Sigmoid colon (tissue), 7 donors: ENCODE data around the gene ZBTB7C. TPM values are rescaled to one million over a fixed set of nuclear protein-coding genes. Genes with fewer than 3 reads are reported as not detected.

Experiments used
- DNase-seq: peaks from one replicate; pipeline ENCODE4 v3.0.0-alpha.2; 2019
- H3K27ac ChIP-seq, 4 donors: fragments of 200-600 bp; sonication (generic); one replicate each; pipeline ENCODE4 v1.5.1; 2016 to 2019; ENCODE audit warnings: mild to moderate bottlenecking in 1 of 4
- H3K27me3 ChIP-seq, 3 donors: fragments of 200-600 bp; sonication (generic); one replicate each; pipeline ENCODE4 v1.5.1; 2019; ENCODE audit warnings: mild to moderate bottlenecking in 1 of 3
- H3K36me3 ChIP-seq, 4 donors: fragments of 200-600 bp; sonication (generic); one replicate each; pipeline ENCODE4 v1.5.1; 2016 to 2019
- H3K4me1 ChIP-seq, 4 donors: fragments of 200-600 bp; sonication (generic); one replicate each; pipeline ENCODE4 v1.5.1; 2017 to 2019
- H3K4me3 ChIP-seq, 4 donors: fragments of 200-600 bp; sonication (generic); one replicate each; pipeline ENCODE4 v1.5.1; 2017 to 2019; ENCODE audit warnings: mild to moderate bottlenecking in 2 of 4, moderate library complexity in 1 of 4
- H3K9me3 ChIP-seq, 4 donors: fragments of 200-600 bp in 3 of 4; sonication (generic) in 3 of 4; one replicate each; pipeline versions ENCODE4 v1.5.1 to v1.6.1; 2013 to 2019
- CTCF ChIP-seq, 4 experiments: fragments of 450-650 bp in 3 of 4; fragments of 200-600 bp in 1 of 4; IDR thresholded peaks; one replicate each; pipeline ENCODE4 v1.5.1; 2016 to 2019; ENCODE audit warnings: antibody characterized with exemption in 4 of 4, mild to moderate bottlenecking in 3 of 4, moderate library complexity in 2 of 4
- EP300 ChIP-seq, 4 donors: sonication (generic); formaldehyde crosslinking; IDR thresholded peaks; one replicate each; pipeline ENCODE4 v1.6.1; 2017; ENCODE audit warnings: antibody characterized with exemption in 4 of 4
- POLR2A ChIP-seq, 2 donors: fragments of 450-650 bp; IDR thresholded peaks; one replicate each; pipeline ENCODE4 v1.6.1; 2016; ENCODE audit warnings: antibody characterized with exemption in 2 of 2, mild to moderate bottlenecking in 2 of 2, moderate library complexity in 2 of 2
- POLR2AphosphoS5 ChIP-seq, 4 donors: sonication (generic); formaldehyde crosslinking; IDR thresholded peaks; one replicate each; pipeline ENCODE4 v1.6.1; 2017; ENCODE audit warnings: antibody characterized with exemption in 4 of 4
- WGBS, 2 donors: extraction: QIAGEN DNeasy Blood & Tissue Kit; methylation state at CpG; one replicate each; pipeline ENCODE4 v1.1.7; 2013; 5-methylcytosine and 5-hydroxymethylcytosine counted together
- intact Hi-C: fragments of 100-400 bp; cut with DNase I; formaldehyde crosslinking; loops from one replicate; pipeline ENCODE4 v1.15.1; 2023
- polyA plus RNA-seq, 3 donors: library from polyadenylated mRNA; stranded (reverse); fragments of 200-250 nt; gene quantifications; one replicate each; pipeline ENCODE4 v1.2.3, GENCODE V29; 2013
- total RNA-seq, 4 donors: library from RNA; depleted of rRNA; stranded (reverse); fragments of >200 nt; gene quantifications; one replicate each; pipeline ENCODE4 v1.1.0, GENCODE V29; 2016
- donor health status: healthy with polysubstance abuse.
- donor health status: Bipolar disorder and iron deficiency.
- donor health status: healthy.

The ZBTB7C gene
- total and polyA plus RNA-seq, 7 donors = 0.41 to 18.6 (median 1.7) TPM

DNA sequence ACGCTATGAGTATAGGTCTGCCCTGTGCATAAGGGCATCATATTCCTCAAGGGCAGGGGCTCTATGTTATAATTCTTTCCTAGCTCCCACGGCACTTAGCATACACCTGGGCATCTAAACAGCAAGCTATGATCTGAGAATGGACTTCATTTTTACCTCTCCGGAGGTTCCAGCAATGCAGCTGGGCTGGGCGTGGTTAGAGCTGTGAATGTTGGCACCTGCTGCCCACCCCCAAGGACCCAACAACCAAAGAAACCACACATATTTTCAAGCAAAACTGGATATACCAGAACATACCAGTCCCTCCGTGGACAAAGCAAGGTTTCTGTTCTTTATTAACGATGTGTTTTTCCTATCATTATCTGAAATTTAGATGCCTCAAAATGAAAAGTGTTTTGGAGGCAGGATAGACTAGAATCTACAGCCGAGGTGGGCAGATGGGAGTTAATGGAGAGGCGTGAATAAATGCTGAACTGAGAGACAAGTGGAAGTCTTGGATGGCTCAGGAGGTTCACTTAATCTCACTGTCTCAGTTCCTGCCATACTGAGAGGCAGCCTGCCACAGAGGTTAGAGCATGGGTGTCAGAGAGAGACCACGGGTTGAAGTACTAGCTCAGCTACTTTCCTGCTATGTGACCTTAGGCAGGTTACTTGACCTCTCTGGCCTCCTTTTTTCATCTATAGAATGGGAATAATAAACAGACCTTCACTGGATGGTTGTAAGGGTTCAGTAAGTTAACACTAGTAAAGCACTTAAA is 292.1 kb downstream of the ZBTB7C start:
- DNase-seq = no peak
- no peaks in the 10 kb centered on the region for H3K36me3 ChIP-seq
- H3K4me1 ChIP-seq = no peaks in the 10 kb centered on the region
- intact Hi-C loops = no loop called here
- H3K27ac ChIP-seq = no peak overlapping the region
- H3K27me3 ChIP-seq = no peaks in the 10 kb centered on the region
- no peaks in the 10 kb centered on the region for H3K9me3 ChIP-seq
- no peak for TF ChIP-seq CTCF (IDR thresholded peaks at IDR 0.05)
- TF ChIP-seq EP300 (IDR thresholded peaks at IDR 0.05) = no peak
- no peak for TF ChIP-seq POLR2A (IDR thresholded peaks at IDR 0.05)
- no peak for TF ChIP-seq POLR2AphosphoS5 (IDR thresholded peaks at IDR 0.05)
- no peak overlapping the region for H3K4me3 ChIP-seq
- 77 to 81% methylated on average over 9 of the region's 9 CpGs for WGBS, 2 donors

GRCh38 chr18:48116017-48116416 is 293.2 kb downstream of the ZBTB7C start:
- no peak for TF ChIP-seq POLR2AphosphoS5 (IDR thresholded peaks at IDR 0.05)
- TF ChIP-seq CTCF (IDR thresholded peaks at IDR 0.05) = no peak
- TF ChIP-seq POLR2A (IDR thresholded peaks at IDR 0.05) = no peak
- intact Hi-C loops = no loop called here
- DNase-seq = no peak

GRCh38 chr18:48113691-48114090 is 295.5 kb downstream of the ZBTB7C start:
- no peaks in the 10 kb centered on the region for H3K36me3 ChIP-seq
- WGBS, 2 donors = 92 to 93% methylated on average over 8 of the region's 8 CpGs
- H3K4me3 ChIP-seq = no peak overlapping the region
- H3K27ac ChIP-seq = no peak overlapping the region
- no peaks in the 10 kb centered on the region for H3K27me3 ChIP-seq
- no peaks in the 10 kb centered on the region for H3K9me3 ChIP-seq
- intact Hi-C loops = no loop called here
- H3K4me1 ChIP-seq = no peaks in the 10 kb centered on the region
- no peak for TF ChIP-seq POLR2A (IDR thresholded peaks at IDR 0.05)
- no peak for TF ChIP-seq CTCF (IDR thresholded peaks at IDR 0.05)
- TF ChIP-seq POLR2AphosphoS5 (IDR thresholded peaks at IDR 0.05) = no peak
- TF ChIP-seq EP300 (IDR thresholded peaks at IDR 0.05) = no peak
- DNase-seq = no peak

More at GRCh38 chr18:48116017-48116416, 293.2 kb downstream of the ZBTB7C start:
- Histone ChIP-seq H3K9me3 (no peaks in the 10 kb centered on the region), H3K27ac (no peak overlapping the region), H3K4me3 (no peak overlapping the region), H3K27me3 (no peaks in the 10 kb centered on the region), H3K4me1 (no peaks in the 10 kb centered on the region), H3K36me3 (no peaks in the 10 kb centered on the region)
- 90 to 94% methylated on average over 7 of the region's 7 CpGs for WGBS, 2 donors

DNA sequence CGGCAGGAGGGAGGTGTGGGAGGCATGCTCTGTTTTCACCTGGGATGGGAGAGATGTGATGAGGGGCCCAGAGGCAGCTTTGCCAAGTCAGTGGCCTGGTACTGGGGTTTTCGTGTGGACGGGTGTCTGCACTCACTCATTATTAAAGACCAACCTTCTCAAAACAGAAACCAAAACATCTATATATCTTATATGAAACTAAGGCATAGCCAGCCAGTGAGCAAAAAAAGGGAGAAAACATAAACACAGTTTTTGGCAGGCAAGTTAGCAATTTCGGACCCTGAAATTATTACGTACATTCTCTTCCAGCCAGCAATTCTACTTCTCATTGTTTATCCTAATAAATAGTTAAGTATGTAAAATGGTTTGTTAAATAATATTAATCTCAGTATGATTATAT is 297.6 kb downstream of the ZBTB7C start:
- intact Hi-C loops = no loop called here
- H3K4me1 ChIP-seq = no peaks in the 10 kb centered on the region
- no peaks in the 10 kb centered on the region for H3K9me3 ChIP-seq
- H3K27me3 ChIP-seq = no peaks in the 10 kb centered on the region
- no peak overlapping the region for H3K27ac ChIP-seq
- H3K36me3 ChIP-seq = no peaks in the 10 kb centered on the region
- TF ChIP-seq EP300 (IDR thresholded peaks at IDR 0.05) (no peak), POLR2A (IDR thresholded peaks at IDR 0.05) (no peak), CTCF (IDR thresholded peaks at IDR 0.05) (no peak), POLR2AphosphoS5 (IDR thresholded peaks at IDR 0.05) (no peak)
- H3K4me3 ChIP-seq = no peak overlapping the region
- 77 to 85% methylated on average over 5 of the region's 5 CpGs for WGBS, 2 donors
- no peak for DNase-seq

DNA sequence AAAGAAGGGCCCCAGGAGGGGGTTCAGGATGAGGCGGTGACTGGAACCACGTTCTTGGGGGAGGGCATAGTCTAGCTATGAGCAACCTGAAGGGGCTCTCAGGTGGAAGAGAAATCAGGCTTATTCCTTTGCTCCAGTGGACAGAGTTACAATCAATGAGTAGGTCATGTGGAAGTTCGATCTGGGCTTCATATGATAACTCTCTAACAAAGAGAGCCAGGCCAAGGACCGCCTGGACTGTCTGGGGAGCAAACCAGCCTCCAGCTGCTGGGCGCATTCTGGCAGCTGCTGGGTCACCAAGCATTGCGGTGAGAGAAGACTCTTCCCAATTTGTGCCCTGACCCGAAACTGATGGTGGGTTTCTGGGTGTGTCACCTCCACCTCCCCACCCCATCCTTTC is 298.4 kb downstream of the ZBTB7C start:
- intact Hi-C loops = no loop called here
- no peaks in the 10 kb centered on the region for H3K4me1 ChIP-seq
- no peaks in the 10 kb centered on the region for H3K27me3 ChIP-seq
- TF ChIP-seq POLR2AphosphoS5 (IDR thresholded peaks at IDR 0.05) = no peak
- TF ChIP-seq EP300 (IDR thresholded peaks at IDR 0.05) = no peak
- DNase-seq = no peak
- no peak overlapping the region for H3K27ac ChIP-seq
- H3K9me3 ChIP-seq = no peaks in the 10 kb centered on the region
- no peaks in the 10 kb centered on the region for H3K36me3 ChIP-seq
- H3K4me3 ChIP-seq = no peak overlapping the region
- WGBS, 2 donors = 86 to 87% methylated on average over 7 of the region's 7 CpGs
